ENCODE results near the gene ATRNL1.
"Not testable (repeated sequence)": the region's sequence is repeated elsewhere in the genome, so short reads cannot be mapped to it uniquely, and the experiment has no call there.

Gene ATRNL1

DNA sequence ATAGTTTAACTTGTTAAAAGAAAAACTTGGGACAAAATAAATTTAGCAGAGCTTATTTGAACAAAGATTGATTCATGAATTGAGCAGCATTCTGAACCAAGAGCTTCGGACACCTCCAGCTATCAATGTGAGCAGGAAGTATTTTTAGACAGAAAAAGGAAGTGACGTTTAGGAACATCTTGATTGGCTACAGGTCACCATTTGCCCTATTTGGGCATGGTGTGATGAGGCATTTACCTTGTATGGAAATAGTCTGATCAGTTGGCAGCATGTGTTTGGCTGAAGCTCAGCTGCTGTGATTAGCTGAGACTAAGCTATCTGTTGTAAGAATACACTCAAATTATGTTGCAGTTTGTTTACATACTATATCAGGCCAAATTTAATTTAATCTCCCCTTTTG, 185.1 kb downstream of the ATRNL1 start:
- H3K4me2 ChIP-seq (ENCODE audit: low read depth, low read length) = no peak overlapping the region
- no peaks in the 10 kb centered on the region for H3F3A ChIP-seq (ENCODE audit: insufficient read depth, low read length)
- no peaks in the 10 kb centered on the region for H3K36me3 ChIP-seq (replicated peaks; ENCODE audit: insufficient read depth, low read length)
- no peak for DNase-seq
- H3K79me2 ChIP-seq (ENCODE audit: low read length) = no peaks in the 10 kb centered on the region
- no peaks in the 10 kb centered on the region for H3K9me2 ChIP-seq (replicated peaks; ENCODE audit: insufficient read depth, low read length)
- no peaks in the 10 kb centered on the region for H3K27me3 ChIP-seq (replicated peaks; ENCODE audit: insufficient read depth, low read length)
- H3K9ac ChIP-seq (ENCODE audit: low read length) = no peak overlapping the region
- H3K9me3 ChIP-seq (replicated peaks; ENCODE audit: insufficient read depth, low read length) = no peaks in the 10 kb centered on the region
- no peak overlapping the region for H2AFZ ChIP-seq (ENCODE audit: low read length)
- H3K4me3 ChIP-seq (ENCODE audit: low read length) = no peak overlapping the region
- TF ChIP-seq EZH2 (optimal IDR thresholded peaks at IDR 0.05; ENCODE audit: low read depth, low read length) = no peak
- no peaks in the 10 kb centered on the region for H3K4me1 ChIP-seq (ENCODE audit: low read length)
- no peaks in the 10 kb centered on the region for H4K20me1 ChIP-seq (ENCODE audit: insufficient read depth, low read length)
- no peak overlapping the region for H3K27ac ChIP-seq (ENCODE audit: low read length)

DNA sequence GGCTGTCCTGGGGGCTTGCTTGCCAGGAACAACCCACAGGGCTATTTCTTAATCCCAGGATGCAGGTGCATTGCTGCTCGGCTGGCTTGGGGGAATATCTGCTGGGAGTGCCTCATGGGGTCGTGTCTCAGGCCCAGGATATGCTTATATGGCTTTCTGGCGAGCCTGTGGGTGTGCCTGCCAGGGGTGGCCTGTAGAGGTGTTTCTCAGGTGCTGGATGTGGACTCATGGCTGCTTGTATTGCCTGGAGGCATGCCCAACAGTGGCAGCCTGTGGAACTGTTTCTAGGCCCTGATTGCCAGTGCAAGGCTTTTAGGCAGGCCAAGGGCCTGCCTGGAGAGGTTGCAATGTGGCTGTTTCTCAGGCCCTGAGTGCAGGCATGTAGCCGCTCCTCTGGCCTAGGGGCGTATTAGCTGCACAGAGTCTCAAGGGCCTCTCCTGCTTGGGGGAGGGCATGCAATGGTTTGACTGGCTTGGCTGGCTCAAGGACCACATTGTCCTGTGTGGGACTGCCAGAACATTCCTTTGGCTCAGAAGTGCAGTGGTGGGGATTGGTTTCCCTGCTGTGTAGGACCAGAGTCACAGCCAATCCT, 202.1 kb downstream of the ATRNL1 start:
- no peaks in the 10 kb centered on the region for H3K36me3 ChIP-seq (replicated peaks; ENCODE audit: insufficient read depth, low read length)
- H3K27me3 ChIP-seq (replicated peaks; ENCODE audit: insufficient read depth, low read length) = no peaks in the 10 kb centered on the region
- no peaks in the 10 kb centered on the region for H3K79me2 ChIP-seq (ENCODE audit: low read length)
- H3K4me3 ChIP-seq (ENCODE audit: low read length) = no peak overlapping the region
- no peak overlapping the region for H2AFZ ChIP-seq (ENCODE audit: low read length)
- no peak overlapping the region for H3K9ac ChIP-seq (ENCODE audit: low read length)
- no peak for DNase-seq
- H3K27ac ChIP-seq (ENCODE audit: low read length) = no peak overlapping the region
- no peaks in the 10 kb centered on the region for H3K4me1 ChIP-seq (ENCODE audit: low read length)
- H3F3A ChIP-seq (ENCODE audit: insufficient read depth, low read length) = no peaks in the 10 kb centered on the region
- H3K9me2 ChIP-seq (replicated peaks; ENCODE audit: insufficient read depth, low read length) = no peaks in the 10 kb centered on the region
- no peaks in the 10 kb centered on the region for H4K20me1 ChIP-seq (ENCODE audit: insufficient read depth, low read length)
- TF ChIP-seq, protein P1, sequence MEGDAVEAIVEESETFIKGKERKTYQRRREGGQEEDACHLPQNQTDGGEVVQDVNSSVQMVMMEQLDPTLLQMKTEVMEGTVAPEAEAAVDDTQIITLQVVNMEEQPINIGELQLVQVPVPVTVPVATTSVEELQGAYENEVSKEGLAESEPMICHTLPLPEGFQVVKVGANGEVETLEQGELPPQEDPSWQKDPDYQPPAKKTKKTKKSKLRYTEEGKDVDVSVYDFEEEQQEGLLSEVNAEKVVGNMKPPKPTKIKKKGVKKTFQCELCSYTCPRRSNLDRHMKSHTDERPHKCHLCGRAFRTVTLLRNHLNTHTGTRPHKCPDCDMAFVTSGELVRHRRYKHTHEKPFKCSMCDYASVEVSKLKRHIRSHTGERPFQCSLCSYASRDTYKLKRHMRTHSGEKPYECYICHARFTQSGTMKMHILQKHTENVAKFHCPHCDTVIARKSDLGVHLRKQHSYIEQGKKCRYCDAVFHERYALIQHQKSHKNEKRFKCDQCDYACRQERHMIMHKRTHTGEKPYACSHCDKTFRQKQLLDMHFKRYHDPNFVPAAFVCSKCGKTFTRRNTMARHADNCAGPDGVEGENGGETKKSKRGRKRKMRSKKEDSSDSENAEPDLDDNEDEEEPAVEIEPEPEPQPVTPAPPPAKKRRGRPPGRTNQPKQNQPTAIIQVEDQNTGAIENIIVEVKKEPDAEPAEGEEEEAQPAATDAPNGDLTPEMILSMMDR (IDR thresholded peaks at IDR 0.05; ENCODE audit: low read length) = no peak
- no peak for TF ChIP-seq EZH2 (optimal IDR thresholded peaks at IDR 0.05; ENCODE audit: low read depth, low read length)
- no peak for TF ChIP-seq EZH2phosphoT487 (IDR thresholded peaks at IDR 0.05; ENCODE audit: low read length)
- H3K9me3 ChIP-seq (replicated peaks; ENCODE audit: insufficient read depth, low read length) = no peaks in the 10 kb centered on the region
- no peak overlapping the region for H3K4me2 ChIP-seq (ENCODE audit: low read depth, low read length)

DNA sequence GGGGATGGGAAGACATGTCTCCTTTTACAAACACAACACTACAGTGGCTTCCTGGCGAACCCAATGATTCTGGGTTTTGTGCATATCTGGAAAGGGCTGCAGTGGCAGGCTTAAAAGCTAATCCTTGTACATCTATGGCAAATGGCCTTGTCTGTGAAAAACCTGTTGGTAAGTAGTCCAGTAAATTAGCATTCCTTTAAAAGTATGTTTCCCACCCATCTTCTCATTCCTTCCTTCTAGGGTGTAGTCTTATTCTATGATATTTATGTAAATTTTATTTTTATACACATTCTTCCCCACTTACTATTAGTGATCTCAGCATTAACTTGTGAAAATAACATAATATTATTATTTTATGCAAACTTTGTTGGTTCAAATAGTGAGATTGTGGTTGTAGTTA, 206.9 kb downstream of the ATRNL1 start:
- H3K4me1 ChIP-seq (ENCODE audit: low read length) = no peaks in the 10 kb centered on the region
- TF ChIP-seq EZH2 (optimal IDR thresholded peaks at IDR 0.05; ENCODE audit: low read depth, low read length) (no peak), EZH2phosphoT487 (IDR thresholded peaks at IDR 0.05; ENCODE audit: low read length) (no peak)
- TF ChIP-seq, protein P1 (IDR thresholded peaks at IDR 0.05; ENCODE audit: low read length) = no peak
- H3K4me2 ChIP-seq (ENCODE audit: low read depth, low read length) = no peak overlapping the region
- H3K27ac ChIP-seq (ENCODE audit: low read length) = no peak overlapping the region
- H3K9me2 ChIP-seq (replicated peaks; ENCODE audit: insufficient read depth, low read length) = no peaks in the 10 kb centered on the region
- no peak overlapping the region for H3K4me3 ChIP-seq (ENCODE audit: low read length)
- H2AFZ ChIP-seq (ENCODE audit: low read length) = no peak overlapping the region
- no peaks in the 10 kb centered on the region for H3K27me3 ChIP-seq (replicated peaks; ENCODE audit: insufficient read depth, low read length)
- H3K9ac ChIP-seq (ENCODE audit: low read length) = no peak overlapping the region
- H3K9me3 ChIP-seq (replicated peaks; ENCODE audit: insufficient read depth, low read length) = no peaks in the 10 kb centered on the region
- DNase-seq = no peak
- H4K20me1 ChIP-seq (ENCODE audit: insufficient read depth, low read length) = no peaks in the 10 kb centered on the region
- H3K36me3 ChIP-seq (replicated peaks; ENCODE audit: insufficient read depth, low read length) = no peaks in the 10 kb centered on the region
- no peaks in the 10 kb centered on the region for H3F3A ChIP-seq (ENCODE audit: insufficient read depth, low read length)
- H3K79me2 ChIP-seq (ENCODE audit: low read length) = no peaks in the 10 kb centered on the region

DNA sequence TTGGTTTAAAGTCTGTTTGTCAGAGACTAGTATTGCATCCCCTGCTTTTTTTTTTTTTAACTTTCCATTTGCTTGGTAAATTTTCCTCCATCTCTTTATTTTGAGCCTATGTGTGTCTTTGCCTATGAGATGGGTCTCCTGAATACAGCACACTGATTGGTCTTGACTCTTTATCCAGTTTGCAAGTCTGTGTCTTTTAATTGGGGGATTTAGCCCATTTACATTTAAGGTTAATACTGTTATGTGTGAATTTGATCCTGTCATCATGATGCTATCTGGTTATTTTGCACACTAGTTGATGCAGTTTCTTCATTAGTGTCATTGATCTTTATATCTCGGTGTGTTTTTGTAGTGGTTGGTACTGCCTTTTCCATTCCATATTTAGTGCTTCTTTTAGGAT, 226.5 kb downstream of the ATRNL1 start:
- not testable (repeated sequence) for DNase-seq

More for the DNA sequence above, 226.5 kb downstream of the ATRNL1 start:
- H3K79me2 ChIP-seq (ENCODE audit: low read length); H3K36me3 ChIP-seq (replicated peaks; ENCODE audit: insufficient read depth, low read length); H3K9me2 ChIP-seq (replicated peaks; ENCODE audit: insufficient read depth, low read length); H4K20me1 ChIP-seq (ENCODE audit: insufficient read depth, low read length); H3K4me1 ChIP-seq (ENCODE audit: low read length); H3F3A ChIP-seq (ENCODE audit: insufficient read depth, low read length); H3K4me3 ChIP-seq (ENCODE audit: low read length); H3K9ac ChIP-seq (ENCODE audit: low read length); H3K27ac ChIP-seq (ENCODE audit: low read length); H3K4me2 ChIP-seq (ENCODE audit: low read depth, low read length); H2AFZ ChIP-seq (ENCODE audit: low read length); H3K9me3 ChIP-seq (replicated peaks; ENCODE audit: insufficient read depth, low read length): not testable (repeated sequence)
- peaks cover 32% of the 10 kb centered on the region for H3K27me3 ChIP-seq (replicated peaks; ENCODE audit: insufficient read depth, low read length)

Data from MM.1S (cell line).